Ovary (tissue), 3 donors: ENCODE data around the gene MRPL44.

Experiments
- EP300 ChIP-seq: sonication (generic); formaldehyde crosslinking; IDR thresholded peaks from one replicate; pipeline ENCODE4 v1.6.1; 2017; ENCODE audit warnings: antibody characterized with exemption
- POLR2A ChIP-seq: fragments of 450-650 bp; IDR thresholded peaks from one replicate; pipeline ENCODE4 v1.6.1; 2017; ENCODE audit warnings: antibody characterized with exemption, mild to moderate bottlenecking, moderate library complexity
- TF ChIP-seq, protein P1 (sequence below), 3 donors: fragments of 450-650 bp in 2 of 3; fragments of 200-600 bp in 1 of 3; IDR thresholded peaks; one replicate each; pipeline versions ENCODE4 v1.5.1 to v1.8.0; 2016 to 2022; ENCODE audit warnings: antibody characterized with exemption in 3 of 3, mild to moderate bottlenecking in 1 of 3
- donor health status: DM: no; HTN: no; CAD: no.

DNA sequence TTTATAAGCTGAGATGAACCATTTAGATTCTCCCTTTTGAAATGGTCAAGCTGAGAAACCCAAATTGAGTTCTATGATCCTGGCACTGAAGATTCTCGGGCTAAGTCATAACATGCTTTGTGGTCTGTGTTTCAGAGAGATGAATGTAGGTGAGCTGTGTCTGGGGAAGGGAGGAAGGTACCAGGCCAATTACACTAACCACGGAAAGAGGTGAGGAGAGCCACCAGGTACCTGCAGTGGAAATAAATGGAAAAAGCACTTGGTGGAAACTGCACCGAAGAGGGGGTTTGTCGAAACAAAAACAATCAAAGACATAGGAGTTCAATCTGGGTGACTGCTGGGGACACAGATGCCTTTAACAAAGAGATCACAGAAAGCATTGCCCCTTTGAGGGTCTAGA lies 963 bp upstream of the MRPL44 start:
- TF ChIP-seq, protein P1, sequence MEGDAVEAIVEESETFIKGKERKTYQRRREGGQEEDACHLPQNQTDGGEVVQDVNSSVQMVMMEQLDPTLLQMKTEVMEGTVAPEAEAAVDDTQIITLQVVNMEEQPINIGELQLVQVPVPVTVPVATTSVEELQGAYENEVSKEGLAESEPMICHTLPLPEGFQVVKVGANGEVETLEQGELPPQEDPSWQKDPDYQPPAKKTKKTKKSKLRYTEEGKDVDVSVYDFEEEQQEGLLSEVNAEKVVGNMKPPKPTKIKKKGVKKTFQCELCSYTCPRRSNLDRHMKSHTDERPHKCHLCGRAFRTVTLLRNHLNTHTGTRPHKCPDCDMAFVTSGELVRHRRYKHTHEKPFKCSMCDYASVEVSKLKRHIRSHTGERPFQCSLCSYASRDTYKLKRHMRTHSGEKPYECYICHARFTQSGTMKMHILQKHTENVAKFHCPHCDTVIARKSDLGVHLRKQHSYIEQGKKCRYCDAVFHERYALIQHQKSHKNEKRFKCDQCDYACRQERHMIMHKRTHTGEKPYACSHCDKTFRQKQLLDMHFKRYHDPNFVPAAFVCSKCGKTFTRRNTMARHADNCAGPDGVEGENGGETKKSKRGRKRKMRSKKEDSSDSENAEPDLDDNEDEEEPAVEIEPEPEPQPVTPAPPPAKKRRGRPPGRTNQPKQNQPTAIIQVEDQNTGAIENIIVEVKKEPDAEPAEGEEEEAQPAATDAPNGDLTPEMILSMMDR (IDR thresholded peaks at IDR 0.05) = no peak
- TF ChIP-seq POLR2A = no peak
- no peak for TF ChIP-seq EP300
